GM12892 (cell line): ENCODE results near the gene GDI2.

ENCODE experiments used
- DNase-seq: peaks from one replicate; pipeline ENCODE4 v3.0.0; 2011; ENCODE audit not compliant: insufficient read length
- FAIRE-seq: peaks from 2 replicates; lab custom pipeline; 2011; peaks lifted over from hg19 to GRCh38; lab: Jason Lieb, UNC
- POLR2A ChIP-seq: IDR thresholded peaks from 2 replicates; pipeline ENCODE4 v1.6.1; 2011; ENCODE audit warnings: low read depth, low read length, control low read depth
- POLR2AphosphoS5 ChIP-seq: IDR thresholded peaks from 2 replicates; pipeline ENCODE4 v1.6.1; 2011; ENCODE audit warnings: low read depth, low read length, control low read depth
- TAF1 ChIP-seq: IDR thresholded peaks from 2 replicates; pipeline ENCODE4 v1.6.1; 2011; ENCODE audit warnings: low read depth, mild to moderate bottlenecking, control low read depth, low read length, borderline replicate concordance

Gene GDI2

GRCh38 chr10:5730766-5731165 lies 82.5 kb downstream of the GDI2 start:
- no peak for DNase-seq
- FAIRE-seq = no peak
- TF ChIP-seq TAF1 (no peak), POLR2AphosphoS5 (no peak), POLR2A (no peak)

- FAIRE-seq = peak; percentile 14
- no peak for DNase-seq
- TF ChIP-seq POLR2AphosphoS5 (no peak), POLR2A (no peak), TAF1 (no peak)
Measured at GRCh38 chr10:5723692-5724091, 89.5 kb downstream of the GDI2 start.

DNA sequence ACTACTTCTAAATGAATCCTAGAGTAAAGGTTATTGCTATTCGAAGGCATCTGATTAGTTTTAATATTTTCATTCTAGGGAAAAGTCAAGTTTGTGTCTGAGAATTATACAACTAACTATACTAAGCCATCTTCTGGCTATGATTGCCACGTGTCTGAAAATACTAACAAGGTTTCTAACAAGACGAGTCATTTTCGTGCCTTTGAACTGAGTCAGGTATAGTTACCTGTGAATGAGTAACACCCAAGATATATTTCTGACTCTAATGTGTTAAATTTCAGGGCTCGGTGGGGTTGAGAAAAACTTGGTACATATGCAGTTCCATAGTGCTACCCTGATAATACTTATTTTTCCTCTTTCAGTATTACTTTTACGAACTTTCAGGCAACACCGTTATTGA lies 93.1 kb downstream of the GDI2 start:
- DNase-seq = no peak
- FAIRE-seq = no peak
- no peak for TF ChIP-seq POLR2AphosphoS5
- TF ChIP-seq POLR2A = no peak
- no peak for TF ChIP-seq TAF1

GRCh38 chr10:5719546-5719945 lies 93.7 kb downstream of the GDI2 start:
- FAIRE-seq (no peak), DNase-seq (no peak)
- no peak for TF ChIP-seq TAF1
- no peak for TF ChIP-seq POLR2A
- no peak for TF ChIP-seq POLR2AphosphoS5
